Body of pancreas (tissue), 4 donors: ENCODE measurements around the gene SLC39A1.

Source experiments
- POLR2A ChIP-seq, 3 donors: fragments of 450-650 bp; IDR thresholded peaks; one replicate each; pipeline ENCODE4 v1.6.1; 2016; ENCODE audit warnings: antibody characterized with exemption in 3 of 3, mild to moderate bottlenecking in 2 of 3
- TF ChIP-seq, protein P1 (sequence below), 7 experiments: fragments of 450-650 bp in 4 of 7; fragments of 200-600 bp in 3 of 7; sonication (generic) in 3 of 7; IDR thresholded peaks; one replicate each; pipeline ENCODE4 v1.5.1; 2016 to 2019; ENCODE audit warnings: antibody characterized with exemption in 7 of 7

DNA sequence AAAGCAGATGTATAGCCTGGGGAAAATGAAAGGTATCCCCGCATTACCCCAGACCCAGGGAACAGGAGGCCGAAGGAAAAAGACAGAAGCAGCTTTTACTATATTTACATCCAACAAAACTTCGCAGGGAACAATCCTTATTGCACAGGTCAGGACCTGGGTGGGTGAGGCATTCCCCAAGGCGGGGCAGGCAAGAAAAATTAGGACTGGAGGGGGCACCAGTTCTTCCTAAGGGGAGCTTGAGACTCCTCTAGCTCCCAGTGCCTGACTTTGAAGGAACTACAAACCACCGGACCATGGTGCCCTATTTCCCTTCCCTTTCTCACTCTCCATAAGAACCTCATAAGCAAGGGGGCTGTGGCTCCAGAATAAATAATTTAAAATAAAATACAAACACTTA is 33.9 kb downstream of the SLC39A1 start:
- TF ChIP-seq, protein P1, sequence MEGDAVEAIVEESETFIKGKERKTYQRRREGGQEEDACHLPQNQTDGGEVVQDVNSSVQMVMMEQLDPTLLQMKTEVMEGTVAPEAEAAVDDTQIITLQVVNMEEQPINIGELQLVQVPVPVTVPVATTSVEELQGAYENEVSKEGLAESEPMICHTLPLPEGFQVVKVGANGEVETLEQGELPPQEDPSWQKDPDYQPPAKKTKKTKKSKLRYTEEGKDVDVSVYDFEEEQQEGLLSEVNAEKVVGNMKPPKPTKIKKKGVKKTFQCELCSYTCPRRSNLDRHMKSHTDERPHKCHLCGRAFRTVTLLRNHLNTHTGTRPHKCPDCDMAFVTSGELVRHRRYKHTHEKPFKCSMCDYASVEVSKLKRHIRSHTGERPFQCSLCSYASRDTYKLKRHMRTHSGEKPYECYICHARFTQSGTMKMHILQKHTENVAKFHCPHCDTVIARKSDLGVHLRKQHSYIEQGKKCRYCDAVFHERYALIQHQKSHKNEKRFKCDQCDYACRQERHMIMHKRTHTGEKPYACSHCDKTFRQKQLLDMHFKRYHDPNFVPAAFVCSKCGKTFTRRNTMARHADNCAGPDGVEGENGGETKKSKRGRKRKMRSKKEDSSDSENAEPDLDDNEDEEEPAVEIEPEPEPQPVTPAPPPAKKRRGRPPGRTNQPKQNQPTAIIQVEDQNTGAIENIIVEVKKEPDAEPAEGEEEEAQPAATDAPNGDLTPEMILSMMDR (IDR thresholded peaks at IDR 0.05): no peak
- no peak for TF ChIP-seq POLR2A (IDR thresholded peaks at IDR 0.05)
